Panc1 (cell line): Measurements from ENCODE around the gene GPHN. TPM values are rescaled to one million over a fixed set of nuclear protein-coding genes. Genes with fewer than 3 reads are reported as not detected.

ENCODE experiments used
- ATAC-seq: fragments of 200-7000 bp; cut with Tn5 transposase; 2 replicates; pipeline ENCODE4 v1.9.1; 2020; ENCODE audit warnings: mild to moderate bottlenecking, moderate library complexity
- BruUV-seq: library from RNA; stranded (reverse); fragments of 400-500 nt; replicated peaks from 2 replicates; lab custom pipeline; 2021; lab: Mats Ljungman, UMichigan
- CTCF ChIA-PET: fragments of 300-600 bp; sonication (Branson Sonifier 250); formaldehyde crosslinking; loops from one replicate; lab custom pipeline; 2022; ENCODE audit warnings: antibody characterized with exemption; lab: Charles Lee
- POLR2A ChIA-PET: fragments of 300-600 bp; sonication (Branson Sonifier 250); formaldehyde crosslinking; loops from one replicate; lab custom pipeline; 2022; ENCODE audit warnings: antibody characterized with exemption; lab: Charles Lee
- DNase-seq: peaks from one replicate; pipeline ENCODE4 v3.0.0-alpha.2; 2010; ENCODE audit warnings: low read depth, low spot score
- H3K27ac ChIP-seq: 2 replicates; pipeline ENCODE4 v1.5.1; 2011; ENCODE audit warnings: mild to moderate bottlenecking, low read length, inconsistent platforms
- H3K27me3 ChIP-seq: fragments of 200-500 bp; sonication (Bioruptor generic); 2 replicates; pipeline ENCODE4 v1.6.0; 2014; ENCODE audit warnings: low read length, inconsistent platforms; ENCODE audit not compliant: control insufficient read depth, insufficient read depth
- H3K36me3 ChIP-seq: fragments of 200-500 bp; sonication (Bioruptor generic); 2 replicates; pipeline ENCODE4 v1.5.1; 2014; ENCODE audit warnings: inconsistent platforms, mild to moderate bottlenecking, low read length, moderate library complexity; ENCODE audit not compliant: control insufficient read depth, insufficient read depth
- H3K4me1 ChIP-seq: 2 replicates; pipeline ENCODE4 v1.5.1; 2011; ENCODE audit warnings: inconsistent platforms, mild to moderate bottlenecking, low read length, moderate library complexity; ENCODE audit not compliant: control insufficient read depth, insufficient read depth
- H3K4me3 ChIP-seq, 2 experiments: 2 replicates each; pipeline ENCODE4 v1.5.1; 2011 to 2012; ENCODE audit warnings: low read depth in 2 of 2, low read length in 2 of 2, mild to moderate bottlenecking in 2 of 2, inconsistent platforms in 1 of 2, moderate library complexity in 1 of 2
- H3K9me3 ChIP-seq: fragments of 200-500 bp; sonication (Bioruptor generic); 2 replicates; pipeline ENCODE4 v1.5.1; 2014; ENCODE audit warnings: low read depth, mild to moderate bottlenecking, inconsistent platforms, low read length, moderate library complexity; ENCODE audit not compliant: control insufficient read depth, insufficient read depth
- CTCF ChIP-seq: fragments of 450-650 bp; IDR thresholded peaks from 2 replicates; pipeline ENCODE4 v1.5.1; 2017; ENCODE audit warnings: mild to moderate bottlenecking
- POLR2AphosphoS5 ChIP-seq: IDR thresholded peaks from 2 replicates; pipeline ENCODE4 v1.6.1; 2012; ENCODE audit warnings: mild to moderate bottlenecking, low read depth, low read length, moderate library complexity
- REST ChIP-seq, 2 experiments: IDR thresholded peaks; 2 replicates each; pipeline ENCODE4 v1.6.1; 2011 to 2012; ENCODE audit warnings: low read depth in 2 of 2, control low read depth in 1 of 2, low read length in 1 of 2, mild to moderate bottlenecking in 1 of 2, moderate library complexity in 1 of 2; ENCODE audit not compliant: insufficient read depth in 1 of 2
- SIN3A ChIP-seq: IDR thresholded peaks from 2 replicates; pipeline ENCODE4 v1.6.1; 2012; ENCODE audit warnings: low read depth, mild to moderate bottlenecking, low read length, moderate library complexity, borderline replicate concordance; ENCODE audit not compliant: insufficient read depth
- TCF7L2 ChIP-seq: IDR thresholded peaks from 2 replicates; pipeline ENCODE4 v1.6.1; 2011; ENCODE audit warnings: mild to moderate bottlenecking, low read depth, low read length, inconsistent platforms
- in situ Hi-C: cut with HindIII; loops from 2 replicates; pipeline ENCODE4 v1.10.0; 2016; ENCODE audit warnings: low sequenced_read_pairs, low pct_unique_long_range_greater_than_20kb
- intact Hi-C: fragments of 100-400 bp; cut with micrococcal nuclease; formaldehyde crosslinking; loops from one replicate; pipeline ENCODE4 v1.10.0; 2022; ENCODE audit not compliant: unreplicated experiment
- total RNA-seq: library from RNA; stranded (reverse); gene quantifications from one replicate; pipeline ENCODE4 v1.2.1, GENCODE V29; 2021; ENCODE audit not compliant: unreplicated experiment

GPHN gene
- total RNA-seq, 1 experiment from 2014 or later: 26.6 TPM

- in situ Hi-C loops (no loop called here), intact Hi-C loops (no loop called here)
- Histone ChIP-seq H3K4me1 (no peaks in the 10 kb centered on the region), H3K4me3 (no peak overlapping the region), H3K27ac (no peak overlapping the region), H3K9me3 (peaks cover 24% of the 10 kb centered on the region; the same call in 1 of the 2 replicates), H3K36me3 (no peaks in the 10 kb centered on the region), H3K27me3 (no peaks in the 10 kb centered on the region)
- no peak for ATAC-seq
- POLR2A ChIA-PET: no interaction called here
- DNase-seq: no peak
- CTCF ChIA-PET: no interaction called here
- no TSS peak for BruUV-seq
- TF ChIP-seq POLR2AphosphoS5 (no peak), TCF7L2 (no peak), REST (IDR thresholded peaks at IDR 0.05; ENCODE audit: insufficient read depth in 1 of 2, low read depth in 2 of 2, low read length in 1 of 2) (no peak), SIN3A (no peak), CTCF (no peak)
These were observed 169.8 kb downstream of the GPHN start for GRCh38 chr14:66677780-66678179.

GRCh38 chr14:66680216-66680615 lies 172.3 kb downstream of the GPHN start:
- BruUV-seq: no TSS peak
- intact Hi-C loops: no loop called here
- in situ Hi-C loops: no loop called here
- ATAC-seq (no peak), DNase-seq (no peak)
- Histone ChIP-seq H3K27me3 (no peaks in the 10 kb centered on the region), H3K36me3 (no peaks in the 10 kb centered on the region), H3K4me1 (no peaks in the 10 kb centered on the region), H3K27ac (no peak overlapping the region), H3K4me3 (no peak overlapping the region), H3K9me3 (peaks cover 24% of the 10 kb centered on the region; the same call in 1 of the 2 replicates)
- ChIA-PET CTCF (interaction anchor here (0.7 kb wide), 1 partner anchor 846 kb away, joined by 3 read pairs; no protein-coding TSS in a partner anchor), POLR2A (no interaction called here)
- TF ChIP-seq POLR2AphosphoS5 (no peak), REST (IDR thresholded peaks at IDR 0.05; ENCODE audit: insufficient read depth in 1 of 2, low read depth in 2 of 2, low read length in 1 of 2) (no peak), CTCF (no peak), TCF7L2 (no peak), SIN3A (no peak)
